GM12891 (cell line): Measurements from ENCODE around the gene CMSS1.

Experiments
- PAX5 ChIP-seq: IDR thresholded peaks from 2 replicates; pipeline ENCODE4 v1.6.1; 2011; ENCODE audit warnings: low read length, moderate library complexity, mild to moderate bottlenecking; ENCODE audit not compliant: insufficient read depth, severe bottlenecking
- POLR2A ChIP-seq: IDR thresholded peaks from 2 replicates; pipeline ENCODE4 v1.6.1; 2011; ENCODE audit warnings: low read depth, low read length, control low read depth
- POLR2AphosphoS5 ChIP-seq: IDR thresholded peaks from 2 replicates; pipeline ENCODE4 v1.6.1; 2011; ENCODE audit warnings: low read depth, low read length, control low read depth

DNA sequence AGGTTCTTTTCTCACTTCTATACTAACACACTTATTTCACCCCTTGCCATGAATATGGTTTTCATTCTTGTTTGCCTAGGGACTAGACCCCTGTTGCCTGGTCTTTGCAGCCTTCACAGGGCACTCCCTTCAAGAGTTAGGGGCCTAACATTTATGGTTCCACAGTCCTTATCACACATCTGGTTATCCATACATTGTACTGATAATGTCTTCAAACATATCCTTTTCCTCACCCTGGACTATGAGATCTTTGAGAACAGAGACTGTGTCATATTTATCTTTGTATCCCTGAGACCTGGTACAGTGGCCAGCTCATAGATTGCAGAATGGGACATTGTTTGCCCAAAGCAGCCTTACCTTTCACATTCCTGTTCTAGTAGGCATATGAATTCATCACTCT, 106.2 kb downstream of the CMSS1 start:
- TF ChIP-seq POLR2A = no peak
- TF ChIP-seq POLR2AphosphoS5 = no peak
- TF ChIP-seq PAX5 = no peak
